ENCODE data around the gene TBCD.

GRCh38 chr17:82718986-82719685, 32.7 kb upstream of the TBCD start:
- TF ChIP-seq CTCF (IDR thresholded peaks at IDR 0.05; ENCODE audit: low read depth, low read length) (no peak), EZH2phosphoT487 (IDR thresholded peaks at IDR 0.05; ENCODE audit: low read depth) (no peak)

Data from OCI-LY3 (cell line).